ENCODE data around the gene EFNA4. TPM values are rescaled to one million over a fixed set of nuclear protein-coding genes. Genes with fewer than 3 reads are reported as not detected.
A peak's percentile ranks its signal among the peaks of the same experiment; 100 is the strongest.

Gene EFNA4
- total RNA-seq, 6 experiments from 2014 or later = 3.6 to 5.6 (median 4.8) TPM

DNA sequence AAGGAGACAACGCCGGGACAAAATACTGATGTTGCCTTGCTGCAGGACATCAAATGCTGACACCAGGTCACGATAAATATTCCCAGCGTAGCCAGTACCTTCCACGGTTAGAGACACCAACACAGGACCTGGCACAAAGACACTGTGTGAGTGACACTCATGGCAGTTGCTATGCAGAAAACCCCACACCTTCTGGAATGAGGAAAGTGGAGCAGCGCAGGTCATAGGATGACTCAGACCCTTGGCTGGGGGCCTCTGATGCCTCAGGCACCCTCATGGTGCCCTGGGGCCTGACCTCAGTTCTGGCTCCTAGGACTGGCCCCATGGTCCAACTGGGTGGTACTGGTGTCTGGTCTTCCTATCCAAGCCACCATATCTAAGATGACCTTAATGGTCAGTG is 37.0 kb upstream of the EFNA4 start:
- TF ChIP-seq, protein P1, sequence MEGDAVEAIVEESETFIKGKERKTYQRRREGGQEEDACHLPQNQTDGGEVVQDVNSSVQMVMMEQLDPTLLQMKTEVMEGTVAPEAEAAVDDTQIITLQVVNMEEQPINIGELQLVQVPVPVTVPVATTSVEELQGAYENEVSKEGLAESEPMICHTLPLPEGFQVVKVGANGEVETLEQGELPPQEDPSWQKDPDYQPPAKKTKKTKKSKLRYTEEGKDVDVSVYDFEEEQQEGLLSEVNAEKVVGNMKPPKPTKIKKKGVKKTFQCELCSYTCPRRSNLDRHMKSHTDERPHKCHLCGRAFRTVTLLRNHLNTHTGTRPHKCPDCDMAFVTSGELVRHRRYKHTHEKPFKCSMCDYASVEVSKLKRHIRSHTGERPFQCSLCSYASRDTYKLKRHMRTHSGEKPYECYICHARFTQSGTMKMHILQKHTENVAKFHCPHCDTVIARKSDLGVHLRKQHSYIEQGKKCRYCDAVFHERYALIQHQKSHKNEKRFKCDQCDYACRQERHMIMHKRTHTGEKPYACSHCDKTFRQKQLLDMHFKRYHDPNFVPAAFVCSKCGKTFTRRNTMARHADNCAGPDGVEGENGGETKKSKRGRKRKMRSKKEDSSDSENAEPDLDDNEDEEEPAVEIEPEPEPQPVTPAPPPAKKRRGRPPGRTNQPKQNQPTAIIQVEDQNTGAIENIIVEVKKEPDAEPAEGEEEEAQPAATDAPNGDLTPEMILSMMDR (IDR thresholded peaks at IDR 0.05) = no peak
- peak; percentile 29 for DNase-seq
- no peaks in the 10 kb centered on the region for H3K9me3 Mint-ChIP-seq
- H3K4me1 Mint-ChIP-seq (ENCODE audit: low read depth) = peaks cover 12% of the 10 kb centered on the region
- no peaks in the 10 kb centered on the region for H3K36me3 Mint-ChIP-seq (ENCODE audit: low read depth)
- no peak overlapping the region for H3K27ac Mint-ChIP-seq
- H3K4me3 Mint-ChIP-seq = no peak overlapping the region
- peaks cover 8% of the 10 kb centered on the region for H3K27me3 Mint-ChIP-seq (ENCODE audit: insufficient read depth)

DNA sequence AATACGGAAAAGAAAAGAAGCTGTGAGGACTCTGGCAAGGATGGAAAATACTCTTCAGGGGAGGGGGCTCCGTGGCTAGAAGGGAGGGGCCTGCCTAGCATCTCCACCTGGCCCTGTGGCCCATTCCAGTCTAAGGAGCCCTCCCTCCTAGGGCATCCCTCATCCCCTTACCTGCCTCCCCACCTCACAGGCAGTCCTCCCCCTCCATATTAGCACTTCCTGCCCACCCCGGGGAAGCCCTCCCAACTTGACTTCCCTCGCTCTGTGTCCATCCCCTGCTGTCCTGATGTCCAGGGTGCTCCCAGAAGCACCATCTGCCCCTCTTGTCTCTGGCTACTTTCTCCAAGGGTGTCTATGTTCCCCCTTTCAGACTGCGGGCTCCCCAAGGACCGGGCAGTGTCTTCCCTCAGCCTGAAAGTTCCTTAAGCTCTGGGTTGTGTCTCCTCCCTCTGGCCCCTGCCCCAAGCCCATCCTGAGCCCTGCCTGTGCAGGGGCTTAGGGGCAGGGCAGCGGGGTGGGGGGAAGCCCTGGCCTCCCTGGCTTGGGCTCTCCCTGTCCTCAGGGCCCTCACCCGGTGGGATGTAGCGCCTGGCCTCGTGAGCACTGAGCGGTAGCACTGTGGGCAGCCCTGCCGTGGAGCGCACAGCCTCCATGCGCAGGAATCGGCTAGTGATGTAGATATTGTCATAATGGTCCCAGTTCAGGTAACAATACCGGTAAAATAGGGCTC is 33.9 kb upstream of the EFNA4 start:
- H3K9me3 Mint-ChIP-seq = no peaks in the 10 kb centered on the region
- H3K27me3 Mint-ChIP-seq (ENCODE audit: insufficient read depth) = peaks cover 30% of the 10 kb centered on the region
- TF ChIP-seq, protein P1 (IDR thresholded peaks at IDR 0.05) = no peak
- H3K4me3 Mint-ChIP-seq = no peak overlapping the region
- H3K27ac Mint-ChIP-seq = no peak overlapping the region
- peaks cover 6% of the 10 kb centered on the region; the same call in 1 of the 2 replicates for H3K4me1 Mint-ChIP-seq (ENCODE audit: low read depth)
- DNase-seq = no peak
- H3K36me3 Mint-ChIP-seq (ENCODE audit: low read depth) = no peaks in the 10 kb centered on the region

DNA sequence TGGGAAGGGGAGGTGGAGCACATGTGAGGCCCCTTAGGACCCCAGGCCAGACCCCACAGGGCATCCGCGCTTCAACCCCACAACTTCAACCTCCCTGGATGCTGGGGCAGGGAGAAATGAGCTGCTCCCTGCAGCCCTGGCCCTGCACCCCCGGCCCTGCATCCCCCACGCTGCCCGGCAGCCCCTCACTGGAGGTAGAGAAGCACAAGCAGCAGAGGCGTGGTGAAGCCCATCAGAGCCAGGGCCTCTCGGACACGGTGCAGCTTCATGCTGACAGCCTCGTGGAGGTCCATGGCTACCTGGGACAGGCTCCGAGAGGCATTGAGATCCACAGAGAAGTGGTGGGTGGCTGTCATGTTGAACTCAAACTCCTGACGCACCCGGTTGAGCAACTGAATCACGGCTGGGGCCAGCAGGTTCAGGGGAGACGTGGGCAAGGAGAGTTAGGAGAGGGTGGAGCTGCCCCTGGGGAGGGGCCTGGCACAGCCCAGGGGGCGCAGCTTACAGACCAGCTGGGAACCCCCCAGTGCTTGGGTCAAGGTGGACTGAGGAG is 33.2 kb upstream of the EFNA4 start:
- H3K27ac Mint-ChIP-seq = no peak overlapping the region
- no peaks in the 10 kb centered on the region for H3K36me3 Mint-ChIP-seq (ENCODE audit: low read depth)
- TF ChIP-seq, protein P1 (IDR thresholded peaks at IDR 0.05) = no peak
- peaks cover 37% of the 10 kb centered on the region for H3K27me3 Mint-ChIP-seq (ENCODE audit: insufficient read depth)
- DNase-seq = no peak
- H3K9me3 Mint-ChIP-seq = no peaks in the 10 kb centered on the region
- no peak overlapping the region for H3K4me3 Mint-ChIP-seq
- H3K4me1 Mint-ChIP-seq (ENCODE audit: low read depth) = peaks cover 6% of the 10 kb centered on the region; the same call in 1 of the 2 replicates

DNA sequence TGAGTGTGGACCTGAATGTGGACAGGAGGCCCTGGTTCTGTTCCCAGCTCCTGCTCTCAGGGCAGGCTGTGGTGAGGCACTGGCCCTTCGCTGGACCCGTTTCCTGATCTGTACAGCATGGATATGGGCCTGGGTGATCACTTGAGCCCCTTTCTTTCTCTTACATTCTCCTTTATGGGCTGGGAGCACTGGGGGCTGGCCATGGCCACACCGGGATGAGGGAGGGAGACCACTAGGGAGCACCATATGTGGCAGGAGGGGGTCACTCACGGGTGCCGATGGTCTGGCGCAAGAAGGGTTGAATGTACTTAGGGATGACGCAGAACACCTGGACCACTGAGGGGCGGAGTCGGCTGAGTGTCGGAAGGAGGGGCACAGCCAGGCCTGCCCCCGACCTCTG is 32.6 kb upstream of the EFNA4 start:
- TF ChIP-seq, protein P1 (IDR thresholded peaks at IDR 0.05) = no peak
- Mint-ChIP-seq H3K36me3 (ENCODE audit: low read depth) (no peaks in the 10 kb centered on the region), H3K4me3 (no peak overlapping the region), H3K9me3 (no peaks in the 10 kb centered on the region), H3K4me1 (ENCODE audit: low read depth) (peaks cover 6% of the 10 kb centered on the region; the same call in 1 of the 2 replicates), H3K27ac (no peak overlapping the region), H3K27me3 (ENCODE audit: insufficient read depth) (peaks cover 37% of the 10 kb centered on the region)
- no peak for DNase-seq

DNA sequence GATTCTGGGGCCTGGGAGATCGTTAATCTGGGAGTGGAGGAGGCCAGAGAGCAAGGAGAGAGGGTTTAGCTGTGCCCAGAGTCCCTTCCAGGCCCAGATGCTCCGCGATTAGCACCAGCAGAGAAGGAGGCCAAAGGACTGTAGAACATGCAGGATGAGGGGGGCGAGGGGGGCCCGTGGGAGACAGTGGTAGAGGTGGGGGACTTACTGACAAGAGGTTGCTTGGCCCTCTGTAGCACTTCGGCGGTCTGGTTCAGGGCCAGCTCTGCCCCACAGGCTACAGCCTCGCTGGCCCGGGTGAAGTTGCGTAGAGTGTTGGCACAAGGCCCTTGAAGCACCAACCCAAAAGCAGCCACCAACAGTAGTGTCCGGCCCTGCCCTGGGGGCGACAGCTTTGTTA is 30.7 kb upstream of the EFNA4 start:
- no peaks in the 10 kb centered on the region for H3K36me3 Mint-ChIP-seq (ENCODE audit: low read depth)
- TF ChIP-seq, protein P1 (IDR thresholded peaks at IDR 0.05) = no peak
- H3K4me1 Mint-ChIP-seq (ENCODE audit: low read depth) = no peaks in the 10 kb centered on the region
- H3K4me3 Mint-ChIP-seq = no peak overlapping the region
- H3K27me3 Mint-ChIP-seq (ENCODE audit: insufficient read depth) = peaks cover 51% of the 10 kb centered on the region
- H3K9me3 Mint-ChIP-seq = no peaks in the 10 kb centered on the region
- no peak overlapping the region for H3K27ac Mint-ChIP-seq
- no peak for DNase-seq
